NCI-H2171 (cell line): ENCODE data around the gene RPS19BP1.
"Not testable (repeated sequence)": the region's sequence is repeated elsewhere in the genome, so short reads cannot be mapped to it uniquely, and the experiment has no call there.

Source experiments
- DNase-seq: peaks from one replicate; lab custom pipeline; 2025; lab: John Stamatoyannopoulos, UW

Gene RPS19BP1

DNA sequence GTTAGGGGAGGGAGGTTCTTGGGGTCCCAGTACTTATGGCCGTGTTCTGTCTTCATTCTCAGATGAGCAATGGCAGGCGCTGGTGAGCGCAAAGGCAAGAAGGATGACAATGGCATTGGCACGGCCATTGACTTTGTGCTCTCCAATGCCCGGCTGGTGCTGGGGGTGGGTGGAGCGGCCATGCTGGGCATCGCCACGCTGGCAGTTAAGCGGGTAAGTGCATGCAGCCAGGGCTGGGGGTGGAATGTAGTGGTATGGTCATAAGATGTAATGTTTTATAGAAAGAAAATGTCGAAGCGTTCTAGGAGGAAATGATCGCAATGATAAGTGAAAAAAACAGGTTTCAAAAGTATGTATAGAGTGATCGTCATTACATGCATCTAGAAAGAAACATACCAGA lies 21.3 kb downstream of the RPS19BP1 start:
- DNase-seq, result no peak

DNA sequence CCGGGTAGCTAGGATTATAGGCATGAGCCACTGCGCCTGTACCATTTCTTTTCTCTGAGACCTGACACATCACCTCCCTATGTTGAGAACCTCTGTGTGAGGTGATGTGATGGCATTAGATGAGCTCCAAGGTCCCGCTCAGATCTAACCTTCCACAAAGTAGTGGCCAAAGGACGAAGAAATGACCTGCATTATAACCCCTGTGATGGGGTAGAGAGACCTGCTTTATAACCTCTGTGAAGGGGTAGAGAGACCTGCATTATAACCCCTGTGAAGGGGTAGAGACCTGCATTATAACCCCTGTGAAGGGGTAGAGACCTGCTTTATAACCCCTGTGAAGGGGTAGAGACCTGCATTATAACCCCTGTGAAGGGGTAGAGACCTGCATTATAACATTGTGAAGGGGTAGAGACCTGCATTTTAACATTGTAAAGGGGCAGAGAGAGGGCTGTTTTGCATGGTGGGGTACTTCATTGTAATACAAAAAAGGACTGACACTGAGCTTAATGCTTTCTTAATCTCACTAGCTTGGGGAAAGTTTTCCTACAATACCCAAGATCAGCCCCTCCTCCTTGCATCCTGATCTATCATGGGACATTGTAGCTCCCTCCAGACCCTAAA lies 21.9 kb downstream of the RPS19BP1 start:
- no peak for DNase-seq

DNA sequence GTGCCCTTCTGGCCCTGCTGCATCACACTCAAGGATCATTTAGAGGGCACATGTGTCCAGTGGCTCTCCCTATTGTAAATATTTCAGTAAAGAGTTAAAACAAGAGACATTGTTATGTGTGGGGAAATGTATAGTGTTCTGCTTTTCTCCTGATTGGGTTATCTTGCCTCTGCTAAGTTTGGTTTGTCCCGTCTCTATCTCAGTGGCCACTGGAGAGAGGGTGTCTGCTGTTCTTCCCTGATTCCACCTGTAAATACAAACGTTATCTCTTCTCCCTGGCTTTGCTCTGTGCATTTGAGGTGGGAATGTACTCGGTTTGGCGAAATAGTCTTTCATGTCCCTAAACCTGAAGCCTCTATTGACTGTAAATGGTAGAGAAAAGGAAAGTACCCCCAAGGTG lies 24.2 kb downstream of the RPS19BP1 start:
- no peak for DNase-seq

DNA sequence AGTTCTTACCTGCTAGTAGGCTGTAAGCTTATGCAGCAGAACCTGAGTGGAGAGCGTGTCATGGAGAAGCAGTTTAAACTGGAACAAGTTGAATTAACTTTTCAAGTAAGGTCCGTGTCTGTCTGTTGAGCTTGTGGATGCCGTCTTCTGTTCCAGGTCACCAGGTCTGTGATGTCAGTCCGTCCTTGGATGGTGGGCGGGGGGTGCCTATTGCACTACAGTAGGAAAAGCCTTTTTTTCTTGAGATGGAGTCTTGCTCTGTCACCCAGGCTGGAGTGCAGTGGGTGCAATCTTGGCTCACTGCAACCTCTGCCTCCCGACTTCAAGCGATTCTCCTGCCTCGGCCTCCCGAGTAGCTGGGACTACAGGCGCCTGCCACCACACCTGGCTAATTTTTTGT lies 25.5 kb downstream of the RPS19BP1 start:
- not testable (repeated sequence) for DNase-seq

DNA sequence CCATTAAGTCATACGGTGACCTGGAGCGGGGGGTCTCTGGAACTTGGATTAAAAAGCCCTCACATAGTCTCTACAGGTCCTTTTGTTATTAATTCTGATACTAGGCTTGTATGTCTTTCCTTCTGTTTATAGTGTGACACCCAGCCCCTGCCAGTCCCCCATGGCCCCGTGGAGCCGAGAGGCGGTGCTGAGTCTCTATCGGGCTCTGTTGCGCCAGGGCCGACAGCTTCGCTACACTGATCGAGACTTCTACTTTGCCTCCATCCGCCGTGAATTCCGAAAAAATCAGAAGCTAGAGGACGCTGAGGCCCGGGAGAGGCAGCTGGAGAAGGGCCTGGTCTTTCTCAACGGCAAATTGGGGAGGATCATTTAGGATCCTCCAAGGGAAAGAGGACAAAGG lies 28.5 kb downstream of the RPS19BP1 start:
- no peak for DNase-seq

DNA sequence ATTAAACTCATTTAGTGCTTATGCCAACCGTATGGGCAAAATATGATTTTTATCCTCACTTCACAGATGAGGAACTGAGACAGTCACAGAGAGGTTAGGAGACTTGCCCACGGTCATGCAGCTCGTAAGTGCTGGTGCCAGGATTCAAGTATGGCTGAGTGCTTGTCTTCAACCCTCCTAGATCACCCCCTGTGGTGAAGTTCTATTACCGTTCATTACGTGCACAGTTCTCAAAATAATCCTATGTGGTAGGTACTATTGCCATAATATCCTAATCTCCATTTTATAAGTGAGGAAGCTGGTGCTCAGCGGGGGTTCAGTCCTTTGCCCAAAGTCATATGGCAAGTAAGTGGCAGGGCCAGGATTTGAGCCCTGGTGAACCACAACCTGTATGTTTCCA lies 28.9 kb downstream of the RPS19BP1 start:
- DNase-seq, result no peak

DNA sequence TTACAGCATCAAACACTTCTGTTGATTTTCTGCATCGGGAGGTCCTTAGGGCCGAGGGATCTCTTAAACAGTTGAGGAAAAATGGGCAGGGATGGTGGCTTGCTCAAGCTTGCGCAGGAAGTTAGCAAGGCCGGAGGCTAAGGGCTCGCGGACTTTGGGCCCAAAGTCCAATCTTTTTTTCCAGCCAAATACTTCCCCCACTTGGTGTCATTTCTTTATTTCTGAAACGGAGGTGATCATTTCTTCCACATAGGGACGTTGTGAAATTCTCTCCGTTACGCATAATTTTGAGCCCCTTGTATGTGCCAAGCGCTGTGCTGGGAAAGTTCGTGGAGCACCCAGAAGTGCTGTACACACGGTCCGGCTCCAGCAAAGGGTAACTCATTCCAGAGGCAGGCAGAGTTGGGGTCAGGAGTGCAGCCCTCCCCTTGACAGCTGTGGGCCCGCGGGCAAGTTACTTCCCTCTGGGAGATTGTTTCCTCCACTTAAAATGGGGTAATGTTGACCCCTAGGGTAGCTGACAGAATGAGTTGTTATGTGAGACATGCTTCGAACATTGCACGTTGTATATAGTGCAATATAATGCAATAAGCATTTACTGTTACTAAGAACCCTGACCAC lies 29.6 kb downstream of the RPS19BP1 start:
- DNase-seq, result no peak

DNA sequence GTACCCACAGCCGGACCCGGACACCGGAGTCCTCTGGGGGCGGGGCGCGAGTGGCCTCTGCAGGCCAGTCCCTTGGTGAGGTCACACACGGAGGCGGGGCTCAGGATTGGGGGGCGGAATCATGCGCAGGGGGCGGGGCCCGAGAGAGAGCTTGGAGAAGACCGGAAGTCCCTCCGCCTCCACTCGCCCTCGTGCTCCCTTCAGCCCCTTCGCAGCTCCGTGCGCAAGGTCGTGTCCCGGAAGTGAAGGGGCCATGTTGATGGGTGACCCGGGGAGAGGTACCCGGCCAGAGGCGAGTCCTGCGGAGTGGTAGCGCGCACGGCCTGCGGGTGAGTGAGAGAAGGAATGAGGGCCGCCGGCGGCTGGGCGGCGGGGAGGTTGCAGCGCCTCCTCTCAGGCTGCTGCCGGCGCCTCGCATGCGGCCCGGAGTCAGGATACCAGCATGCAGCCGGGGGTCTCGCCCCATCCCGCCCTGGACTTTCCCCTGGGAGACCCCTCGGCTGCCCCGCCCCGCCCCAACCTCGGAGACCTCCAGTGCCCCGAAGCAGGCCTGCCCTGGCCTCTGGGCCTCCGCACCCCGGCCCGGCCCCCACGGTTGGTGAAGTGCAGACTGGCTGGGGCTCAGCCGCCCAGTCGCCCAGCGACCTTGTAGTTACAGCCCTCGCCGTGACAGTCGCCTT lies 30.3 kb downstream of the RPS19BP1 start, which contains the start of gene MIEF1:
Gene MIEF1 (plus strand): TSS at position 182 of the 680 bp plus-strand sequence. CDS start 9,005 bp downstream, outside the sequence.
- peak; percentile 96 for DNase-seq

DNA sequence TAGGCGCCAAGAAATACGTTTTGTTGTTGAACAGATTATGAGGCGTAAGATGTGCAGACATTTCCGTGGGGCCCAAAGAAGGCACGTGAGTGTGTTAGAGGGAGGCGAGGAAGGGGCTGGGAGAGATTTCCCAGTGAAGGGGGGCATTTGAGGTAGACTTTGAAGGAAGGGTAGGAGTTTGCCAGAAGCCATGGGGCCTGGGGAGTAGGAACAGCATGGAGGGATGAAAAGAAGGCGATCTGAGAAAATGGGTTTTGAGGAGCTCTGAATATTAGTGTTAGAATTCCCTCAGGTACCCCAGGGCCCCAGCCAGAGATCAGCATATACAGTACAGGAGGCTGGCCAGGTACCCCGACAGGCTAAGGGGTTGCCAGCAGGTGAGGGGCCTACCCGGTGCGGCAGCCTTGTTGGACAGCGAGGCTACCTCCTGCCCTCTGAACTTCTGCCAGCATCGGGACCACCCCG lies 30.9 kb downstream of the RPS19BP1 start:
- no peak for DNase-seq

DNA sequence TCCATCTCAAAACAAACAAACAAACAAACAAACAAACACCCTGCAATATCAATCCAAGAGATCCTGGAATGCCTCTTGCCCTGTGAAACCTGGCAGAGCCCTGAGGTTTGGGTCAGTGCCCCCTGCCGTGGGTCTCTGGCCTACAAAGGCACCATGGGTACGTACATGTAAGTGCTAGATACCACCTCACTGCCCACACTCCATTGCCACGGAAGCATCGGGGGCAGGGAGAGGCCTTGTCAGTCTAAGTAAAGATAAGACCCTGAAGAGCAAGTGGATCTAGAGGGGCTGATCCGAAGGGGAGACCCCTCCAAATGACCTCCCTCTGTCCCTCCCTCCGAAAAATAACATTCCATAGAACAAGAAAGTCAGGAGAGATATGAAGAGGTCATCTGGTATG lies 32.4 kb downstream of the RPS19BP1 start:
- DNase-seq, result no peak

DNA sequence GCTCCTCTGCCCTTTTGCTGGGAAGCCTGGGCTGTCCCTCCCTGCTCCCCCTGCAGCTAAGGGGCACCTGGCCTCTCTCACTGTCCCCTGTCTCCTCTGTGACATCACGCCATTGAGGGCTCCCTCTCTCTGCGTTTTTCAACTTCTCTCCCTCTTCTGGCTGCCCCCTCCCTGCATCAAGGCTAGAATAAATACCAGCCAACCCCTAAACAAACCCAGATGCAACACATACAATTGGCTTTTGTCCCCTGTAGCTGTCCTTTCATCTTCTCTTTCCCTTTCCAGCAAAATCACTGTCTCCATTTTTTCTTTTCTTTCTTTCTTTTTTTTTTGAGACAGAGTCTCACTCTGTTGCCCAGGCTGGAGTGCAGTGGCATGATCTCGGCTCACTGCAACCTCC lies 33.7 kb downstream of the RPS19BP1 start:
- no peak for DNase-seq

DNA sequence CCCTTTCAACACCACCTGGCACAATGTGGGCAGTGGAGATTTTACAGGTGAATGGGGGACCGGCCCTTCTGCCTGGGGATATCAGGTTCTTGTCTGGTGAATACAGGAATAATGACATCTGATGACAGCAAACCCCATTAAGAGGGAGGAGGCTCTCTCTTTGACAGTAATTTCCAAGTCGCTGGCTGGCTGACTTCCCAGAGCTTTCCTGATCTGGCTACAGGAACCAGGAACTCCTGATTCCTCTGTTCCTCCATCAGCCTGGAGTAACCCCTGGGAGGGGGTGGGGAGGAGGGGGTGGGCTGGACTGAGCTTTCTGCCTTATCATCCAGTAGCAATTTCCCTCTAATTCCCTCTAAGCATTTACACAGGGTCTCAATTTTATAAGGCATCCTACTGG lies 34.2 kb downstream of the RPS19BP1 start:
- peak; percentile 31 for DNase-seq

DNA sequence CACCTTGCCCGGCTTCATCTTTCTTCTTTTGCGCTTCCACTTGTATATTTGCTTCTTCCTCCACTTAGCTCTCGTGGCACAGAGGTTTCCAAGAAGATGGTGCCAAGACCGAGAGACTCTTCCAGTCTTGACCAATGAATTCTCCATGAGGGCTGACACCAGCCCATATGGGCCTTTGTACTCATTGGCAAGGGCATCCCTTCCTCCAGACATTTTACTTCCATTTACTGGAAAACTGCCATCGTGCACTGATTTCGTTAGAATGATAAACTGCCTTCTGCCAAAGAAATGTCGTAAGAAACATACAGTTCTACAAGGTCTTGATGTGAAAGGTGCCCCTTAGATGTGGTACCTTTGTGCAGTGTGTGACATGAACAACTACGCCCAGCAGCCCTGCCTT lies 35.1 kb downstream of the RPS19BP1 start:
- DNase-seq, result no peak

DNA sequence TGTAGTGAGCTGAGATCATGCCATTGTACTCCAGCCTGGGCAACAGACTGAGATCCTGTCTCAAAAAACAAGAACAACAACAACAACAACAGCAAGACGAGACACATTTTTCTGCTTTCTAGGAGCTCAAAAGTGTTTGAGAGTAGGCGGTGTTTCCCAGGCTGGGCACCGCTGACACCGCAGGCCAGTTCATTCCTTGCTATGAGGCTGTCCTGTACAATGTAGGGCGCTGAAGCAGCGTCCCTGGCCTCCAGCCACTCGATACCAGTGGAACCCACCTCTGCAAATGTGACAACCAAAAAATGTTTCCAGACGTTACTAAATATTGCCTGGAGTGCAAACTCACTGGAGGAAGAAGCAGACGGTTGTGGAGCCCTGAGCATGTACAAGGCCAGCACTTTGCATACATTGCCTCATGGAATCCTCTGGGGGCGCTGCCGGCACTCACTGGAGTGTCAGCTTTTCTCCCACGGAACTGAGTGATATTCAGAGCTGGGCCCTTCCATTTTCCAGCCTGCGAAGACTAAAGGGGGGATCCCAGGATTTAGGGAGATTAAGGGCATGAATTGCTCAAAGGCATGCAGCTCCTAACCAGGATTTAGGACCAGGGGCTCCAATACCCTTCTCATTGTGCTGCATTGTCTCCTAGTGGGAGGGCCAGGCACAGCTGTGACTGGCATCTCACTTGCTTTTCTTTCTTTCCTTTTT lies 36.3 kb downstream of the RPS19BP1 start:
- peak; percentile 54 for DNase-seq

DNA sequence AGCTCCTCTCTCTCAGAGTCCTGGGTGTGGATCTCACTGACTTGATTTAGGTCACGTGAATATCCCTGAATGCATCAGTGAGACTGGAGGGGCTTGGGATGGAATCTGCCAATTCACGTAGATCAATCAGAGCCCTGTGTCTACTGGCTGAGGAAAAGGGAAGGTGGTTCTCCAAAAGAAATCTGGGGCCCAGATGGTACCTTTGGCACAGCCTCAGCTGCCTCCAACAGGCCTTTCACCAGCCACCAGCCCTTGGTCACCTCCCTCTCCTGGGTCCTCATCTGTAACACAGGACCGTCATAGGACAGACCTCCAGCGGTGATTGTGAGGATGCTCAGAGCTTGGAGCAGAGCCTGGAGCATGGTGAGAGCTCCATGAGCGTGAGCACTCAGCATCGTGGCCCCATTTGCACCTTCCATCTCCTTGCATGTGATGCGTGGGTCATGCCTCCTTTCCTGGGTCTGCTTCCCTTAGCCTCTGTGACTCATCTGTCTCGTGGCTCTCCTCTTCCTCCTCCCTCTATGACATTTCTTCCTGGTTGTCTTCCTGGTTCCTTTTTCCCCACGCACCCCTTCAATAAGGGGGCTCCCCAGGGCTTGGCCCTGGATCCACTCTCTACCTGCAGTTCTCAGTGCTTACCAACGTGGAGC lies 38.0 kb downstream of the RPS19BP1 start:
- DNase-seq, result no peak

DNA sequence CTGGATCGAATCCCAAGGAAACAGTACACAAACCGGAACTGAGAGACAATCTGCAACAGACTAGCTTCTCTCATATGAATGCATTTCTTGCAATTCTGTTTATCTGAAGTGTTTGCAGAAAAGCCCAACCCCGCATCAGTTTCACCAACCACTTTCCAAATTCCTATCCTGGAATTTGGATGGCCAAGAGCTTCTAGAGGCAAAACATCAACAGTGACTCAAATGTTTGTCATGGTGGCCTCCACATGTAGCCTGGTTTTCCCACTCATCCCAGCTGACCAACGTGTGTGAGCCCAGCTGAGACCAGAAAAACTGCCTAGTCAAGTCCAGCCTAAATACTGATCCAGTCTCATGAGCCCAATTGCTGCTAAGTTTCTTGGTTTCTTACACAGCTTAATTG lies 38.8 kb downstream of the RPS19BP1 start:
- DNase-seq, result no peak

DNA sequence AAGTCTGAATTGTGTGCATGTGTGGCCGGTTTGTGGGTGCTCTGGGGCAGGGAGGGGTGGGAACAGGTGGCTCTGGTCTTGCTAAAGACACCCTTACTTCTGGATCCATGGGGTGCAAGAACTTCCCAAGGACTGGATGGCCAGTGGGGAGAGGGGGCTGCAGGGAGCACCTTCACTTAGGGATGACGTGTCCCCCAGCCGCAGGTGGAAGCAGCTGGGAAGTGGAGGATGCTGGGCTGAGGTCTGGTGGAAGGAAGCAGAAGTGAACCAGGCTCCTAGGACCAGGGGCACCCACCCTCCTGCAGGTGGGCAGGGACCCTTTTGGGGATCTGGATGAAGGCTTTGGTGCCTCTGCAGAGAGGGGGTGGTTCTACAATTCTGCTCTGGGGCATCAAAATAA lies 40.4 kb downstream of the RPS19BP1 start:
- DNase-seq, result no peak

DNA sequence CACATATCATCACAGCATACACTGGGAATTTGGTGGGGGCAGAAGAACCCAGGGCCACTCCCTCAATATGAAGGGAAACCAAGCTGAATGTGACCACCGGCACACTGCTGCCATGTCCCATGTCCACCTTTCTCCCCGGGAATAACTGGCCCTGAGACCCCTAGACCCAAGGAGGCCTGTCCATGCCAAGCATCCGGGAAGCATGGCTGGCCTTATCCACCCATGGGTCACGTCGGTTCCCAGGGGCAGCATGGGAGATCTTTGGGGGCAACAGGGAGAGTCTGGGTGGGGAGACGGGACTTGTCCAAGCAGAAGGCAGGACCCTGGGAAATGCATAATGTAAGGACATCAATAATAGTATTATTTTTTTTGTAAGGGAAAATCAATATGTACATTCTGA lies 40.9 kb downstream of the RPS19BP1 start:
- DNase-seq, result no peak

DNA sequence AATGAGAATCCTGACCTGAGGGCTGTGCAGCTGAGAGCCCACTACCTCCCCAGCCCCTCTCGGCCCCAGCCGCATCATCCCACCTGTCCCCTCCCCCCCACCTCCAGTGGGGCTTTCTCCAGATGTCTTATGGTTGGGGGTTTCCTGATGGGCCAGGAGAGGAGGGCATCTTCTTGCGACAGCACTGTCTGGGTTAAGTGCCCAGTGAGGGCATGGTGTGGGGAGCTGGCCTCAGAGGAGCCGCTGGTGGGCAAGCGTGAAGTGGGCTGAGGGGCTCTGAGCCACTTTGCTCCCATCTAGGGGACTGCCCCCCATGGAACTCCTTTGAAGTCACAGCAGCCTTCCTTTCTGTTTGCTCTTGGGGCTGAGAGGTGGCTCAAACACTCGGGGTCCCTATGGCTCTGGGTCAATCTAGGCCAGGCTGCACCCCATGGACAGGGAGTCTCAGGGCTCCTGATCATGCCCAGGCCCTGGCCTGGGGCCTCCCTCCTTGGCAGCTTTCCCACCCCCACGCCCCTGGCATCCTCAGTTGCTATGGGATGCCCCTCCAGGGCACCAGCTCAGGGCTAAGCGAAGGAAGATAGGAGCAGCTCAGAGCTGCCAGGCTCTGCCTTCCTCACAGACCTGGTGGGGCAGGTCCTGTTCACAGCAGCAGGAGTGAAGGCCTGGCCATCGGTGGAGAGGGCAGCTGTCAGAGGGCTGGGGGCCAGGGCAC lies 41.4 kb downstream of the RPS19BP1 start:
- no peak for DNase-seq

DNA sequence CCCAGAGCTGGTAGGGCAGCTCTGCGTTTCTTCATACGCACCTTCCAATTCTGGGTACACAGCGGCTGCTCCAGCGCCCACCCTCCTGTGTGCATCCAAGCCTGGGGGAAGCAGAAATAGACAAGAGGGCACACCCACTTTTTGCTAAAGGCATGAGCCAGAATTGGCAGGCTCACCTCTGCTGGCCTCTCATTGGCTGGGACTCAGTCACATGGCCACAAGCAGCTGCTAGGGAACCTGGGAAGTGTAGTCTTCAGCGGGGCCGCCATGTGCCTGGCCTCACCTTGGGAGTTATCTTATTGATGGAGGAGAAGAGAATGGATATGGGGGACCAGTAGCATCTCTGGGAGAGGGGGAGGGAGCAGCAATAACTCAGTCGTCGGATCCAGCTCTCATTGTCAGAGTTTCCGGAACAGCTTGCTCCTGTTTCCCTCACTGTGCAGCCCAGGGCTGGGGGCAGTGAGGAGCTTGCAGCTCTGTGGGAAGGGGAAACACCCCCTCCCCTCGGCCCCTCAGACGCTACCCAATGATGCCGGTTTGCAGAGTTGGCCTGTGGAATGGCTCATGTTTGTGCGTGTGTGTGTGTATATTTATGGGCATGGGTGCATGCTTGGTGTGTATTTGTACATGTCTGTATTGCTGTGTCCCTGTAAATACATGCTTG lies 42.3 kb downstream of the RPS19BP1 start:
- DNase-seq, result peak; percentile 81
